PC-9 (cell line): ENCODE results near the gene NOP53. TPM values are rescaled to one million over a fixed set of nuclear protein-coding genes. Genes with fewer than 3 reads are reported as not detected.
"Not testable (repeated sequence)": the region's sequence is repeated elsewhere in the genome, so short reads cannot be mapped to it uniquely, and the experiment has no call there.

Experiments used
- BruUV-seq: library from RNA; stranded (reverse); fragments of 400-500 nt; replicated peaks from 2 replicates; lab custom pipeline; 2021; lab: Mats Ljungman, UMichigan
- CTCF ChIA-PET: fragments of 300-600 bp; sonication (Branson Sonifier 250); formaldehyde crosslinking; loops from one replicate; lab custom pipeline; 2022; ENCODE audit warnings: antibody characterized with exemption; lab: Charles Lee
- POLR2A ChIA-PET: fragments of 300-600 bp; sonication (Branson Sonifier 250); formaldehyde crosslinking; loops from one replicate; lab custom pipeline; 2022; ENCODE audit warnings: antibody characterized with exemption; ENCODE audit not compliant: unreplicated experiment; lab: Charles Lee
- DNase-seq, 2 experiments: peaks; one replicate each; pipeline versions ENCODE4 v3.0.0 to v3.0.0-alpha.2; 2015 to 2022; ENCODE audit warnings: mixed read lengths in 1 of 2
- H2AFZ ChIP-seq: fragments of 200-600 bp; sonication (generic); 2 replicates; pipeline ENCODE4 v1.8.1; 2017; ENCODE audit warnings: antibody characterized with exemption
- H3F3A ChIP-seq: fragments of 200-600 bp; sonication (generic); 2 replicates; pipeline ENCODE4 v1.8.1; 2017; ENCODE audit warnings: antibody characterized with exemption, mild to moderate bottlenecking, low read depth; ENCODE audit not compliant: insufficient read depth
- H3K27ac ChIP-seq: fragments of 200-600 bp; sonication (generic); 2 replicates; pipeline ENCODE4 v1.6.1; 2016; ENCODE audit warnings: mixed run types
- H3K27me3 ChIP-seq: fragments of 200-600 bp; sonication (generic); 2 replicates; pipeline ENCODE4 v1.6.1; 2016; ENCODE audit warnings: low read depth, mixed run types; ENCODE audit not compliant: insufficient read depth
- H3K36me3 ChIP-seq: fragments of 200-600 bp; sonication (generic); 2 replicates; pipeline ENCODE4 v1.6.1; 2016; ENCODE audit warnings: low read depth, mixed run types
- H3K4me1 ChIP-seq: fragments of 200-600 bp; sonication (generic); replicated peaks from 2 replicates; pipeline ENCODE4 v1.6.1; 2016; ENCODE audit warnings: mixed run types; ENCODE audit not compliant: insufficient read depth
- H3K4me2 ChIP-seq: fragments of 200-600 bp; sonication (generic); 2 replicates; pipeline ENCODE4 v1.6.1; 2017; ENCODE audit warnings: mixed run types
- H3K4me3 ChIP-seq: fragments of 200-600 bp; sonication (generic); 2 replicates; pipeline ENCODE4 v1.6.1; 2016; ENCODE audit warnings: mixed run types
- H3K79me2 ChIP-seq: fragments of 200-600 bp; sonication (generic); 2 replicates; pipeline ENCODE4 v1.6.1; 2017; ENCODE audit warnings: low read depth, mixed run types
- H3K9me2 ChIP-seq: fragments of 200-600 bp; sonication (generic); 2 replicates; pipeline ENCODE4 v1.8.1; 2017; ENCODE audit warnings: mild to moderate bottlenecking; ENCODE audit not compliant: insufficient read depth
- H3K9me3 ChIP-seq: fragments of 200-600 bp; sonication (generic); 2 replicates; pipeline ENCODE4 v1.8.1; 2016; ENCODE audit warnings: low read depth; ENCODE audit not compliant: insufficient read depth
- H4K20me1 ChIP-seq: fragments of 200-600 bp; sonication (generic); 2 replicates; pipeline ENCODE4 v1.8.1; 2017; ENCODE audit not compliant: insufficient read depth
- EZH2 ChIP-seq: fragments of 200-600 bp; sonication (generic); IDR thresholded peaks from 2 replicates; pipeline ENCODE4 v1.8.0; 2017; ENCODE audit warnings: antibody characterized with exemption, low read depth
- intact Hi-C: fragments of 100-400 bp; cut with micrococcal nuclease; formaldehyde crosslinking; loops from one replicate; pipeline ENCODE4 v1.10.0; 2022; ENCODE audit not compliant: unreplicated experiment
- total RNA-seq: library from RNA; stranded (reverse); gene quantifications from 2 replicates; pipeline ENCODE4 v1.2.3, GENCODE V29; 2021
- TF ChIP-seq, protein P1 (sequence below): fragments of 200-600 bp; sonication (generic); conservative IDR thresholded peaks from 2 replicates; pipeline ENCODE4 v1.6.1; 2017; ENCODE audit warnings: mixed run types, antibody characterized with exemption, mild to moderate bottlenecking, moderate library complexity

The NOP53 gene
- total RNA-seq, 1 experiment from 2014 or later = 225 TPM

DNA sequence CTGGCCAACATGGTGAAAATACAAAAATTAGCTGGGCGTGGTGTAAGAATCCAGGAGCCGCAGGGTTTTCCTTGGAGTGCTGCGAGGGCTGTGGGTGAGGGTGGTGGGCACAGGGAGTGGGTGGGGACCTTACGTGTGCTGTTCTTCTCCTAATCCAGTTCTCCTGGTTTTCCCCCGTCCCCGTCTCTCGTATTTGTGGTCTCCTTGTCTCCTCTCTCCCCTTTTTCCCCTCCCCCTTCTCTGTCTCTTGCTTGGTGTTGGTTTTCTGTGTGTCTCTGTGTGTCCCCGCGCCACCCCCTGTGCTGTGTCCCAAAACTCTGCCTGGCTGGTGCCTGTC lies 34.8 kb downstream of the NOP53 start:
- TF ChIP-seq EZH2 = no peak
- TF ChIP-seq, protein P1, sequence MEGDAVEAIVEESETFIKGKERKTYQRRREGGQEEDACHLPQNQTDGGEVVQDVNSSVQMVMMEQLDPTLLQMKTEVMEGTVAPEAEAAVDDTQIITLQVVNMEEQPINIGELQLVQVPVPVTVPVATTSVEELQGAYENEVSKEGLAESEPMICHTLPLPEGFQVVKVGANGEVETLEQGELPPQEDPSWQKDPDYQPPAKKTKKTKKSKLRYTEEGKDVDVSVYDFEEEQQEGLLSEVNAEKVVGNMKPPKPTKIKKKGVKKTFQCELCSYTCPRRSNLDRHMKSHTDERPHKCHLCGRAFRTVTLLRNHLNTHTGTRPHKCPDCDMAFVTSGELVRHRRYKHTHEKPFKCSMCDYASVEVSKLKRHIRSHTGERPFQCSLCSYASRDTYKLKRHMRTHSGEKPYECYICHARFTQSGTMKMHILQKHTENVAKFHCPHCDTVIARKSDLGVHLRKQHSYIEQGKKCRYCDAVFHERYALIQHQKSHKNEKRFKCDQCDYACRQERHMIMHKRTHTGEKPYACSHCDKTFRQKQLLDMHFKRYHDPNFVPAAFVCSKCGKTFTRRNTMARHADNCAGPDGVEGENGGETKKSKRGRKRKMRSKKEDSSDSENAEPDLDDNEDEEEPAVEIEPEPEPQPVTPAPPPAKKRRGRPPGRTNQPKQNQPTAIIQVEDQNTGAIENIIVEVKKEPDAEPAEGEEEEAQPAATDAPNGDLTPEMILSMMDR = no peak
- H3K4me1 ChIP-seq = peaks cover 24% of the 10 kb centered on the region
- H3K4me3 ChIP-seq = peak overlapping the region; percentile 95; the same call in 1 of the 2 replicates
- intact Hi-C loops = no loop called here
- 0 out of 2 replicates have a peak, but pooled peaks cover 4% of the 10 kb centered on the region for H4K20me1 ChIP-seq
- H3K36me3 ChIP-seq = peaks cover 9% of the 10 kb centered on the region; the same call in 1 of the 2 replicates
- BruUV-seq = no TSS peak
- H3K4me2 ChIP-seq = peak overlapping the region; percentile 95
- no peaks in the 10 kb centered on the region for H3K9me3 ChIP-seq
- H2AFZ ChIP-seq = no peak overlapping the region
- CTCF ChIA-PET = no interaction called here
- H3K9me2 ChIP-seq = no peaks in the 10 kb centered on the region
- no peak overlapping the region for H3K27ac ChIP-seq
- POLR2A ChIA-PET = no interaction called here
- peaks cover 23% of the 10 kb centered on the region for H3K79me2 ChIP-seq
- no peak for DNase-seq
- H3F3A ChIP-seq = peaks cover 33% of the 10 kb centered on the region; the same call in 1 of the 2 replicates
- H3K27me3 ChIP-seq = no peaks in the 10 kb centered on the region

DNA sequence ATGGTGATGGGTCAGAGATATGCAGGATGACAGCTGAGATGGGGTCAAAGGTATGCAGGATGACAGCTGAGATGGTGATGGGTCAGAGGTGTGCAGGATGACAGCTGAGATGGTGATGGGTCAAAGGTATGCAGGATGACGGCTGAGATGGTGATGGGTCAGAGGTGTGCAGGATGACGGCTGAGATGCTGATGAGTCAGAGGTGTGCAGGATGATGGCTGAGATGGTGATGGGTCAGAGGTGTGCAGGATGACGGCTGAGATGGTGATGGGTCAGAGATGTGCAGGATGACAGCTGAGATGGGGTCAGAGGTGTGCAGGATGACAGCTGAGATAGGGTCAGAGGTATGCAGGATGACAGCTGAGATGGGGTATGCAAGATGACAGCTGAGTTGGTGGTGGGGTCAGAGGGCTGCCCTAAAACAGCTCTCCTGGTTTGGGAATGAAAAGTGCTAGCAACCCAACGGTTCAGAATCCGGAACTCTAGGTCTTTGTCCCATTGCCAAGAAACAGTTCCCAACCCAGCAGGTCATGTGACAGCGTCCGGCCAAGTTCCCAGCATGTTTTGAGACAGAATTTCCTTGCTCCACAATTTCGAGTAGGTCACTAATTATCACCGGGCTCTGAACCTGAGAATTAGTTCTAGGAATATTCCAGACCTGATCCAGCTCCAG lies 36.4 kb downstream of the NOP53 start:
- ChIA-PET CTCF (no interaction called here), POLR2A (no interaction called here)
- no peaks in the 10 kb centered on the region for H3K9me3 ChIP-seq
- no peak for DNase-seq
- TF ChIP-seq EZH2 = no peak
- TF ChIP-seq, protein P1 = no peak
- peaks cover 15% of the 10 kb centered on the region for H3K4me1 ChIP-seq
- H3K79me2 ChIP-seq = peaks cover 23% of the 10 kb centered on the region
- BruUV-seq = no TSS peak
- H2AFZ ChIP-seq = no peak overlapping the region
- peaks cover 9% of the 10 kb centered on the region; the same call in 1 of the 2 replicates for H3K36me3 ChIP-seq
- H3F3A ChIP-seq = peaks cover 23% of the 10 kb centered on the region; the same call in 1 of the 2 replicates
- intact Hi-C loops = no loop called here
- no peaks in the 10 kb centered on the region for H3K27me3 ChIP-seq
- H3K4me3 ChIP-seq = no peak overlapping the region
- H4K20me1 ChIP-seq = 0 out of 2 replicates have a peak, but pooled peaks cover 4% of the 10 kb centered on the region
- no peak overlapping the region for H3K27ac ChIP-seq
- no peaks in the 10 kb centered on the region for H3K9me2 ChIP-seq
- no peak overlapping the region for H3K4me2 ChIP-seq

DNA sequence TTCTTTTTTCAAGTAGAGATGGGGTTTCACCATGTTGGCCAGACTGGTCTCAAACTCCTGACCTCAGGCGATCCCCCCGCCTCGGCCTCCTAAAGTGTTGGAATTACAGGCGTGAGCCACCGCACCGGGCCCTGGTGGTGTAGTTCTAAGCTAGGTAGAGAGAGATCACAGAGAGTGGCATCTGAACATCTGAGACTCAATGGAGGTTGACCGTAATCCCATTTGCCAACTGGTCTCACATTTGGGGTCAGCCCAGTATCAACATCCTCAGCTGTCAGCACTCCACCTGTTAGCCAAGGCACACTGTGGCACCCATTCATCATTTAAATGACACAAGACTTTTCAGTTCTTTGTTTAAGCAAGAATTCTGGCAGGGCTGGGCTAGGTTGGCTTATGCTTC lies 41.2 kb downstream of the NOP53 start:
- no peak overlapping the region for H2AFZ ChIP-seq
- DNase-seq = no peak
- H3F3A ChIP-seq = peaks cover 34% of the 10 kb centered on the region
- H3K27ac ChIP-seq = no peak overlapping the region
- no peaks in the 10 kb centered on the region for H4K20me1 ChIP-seq
- H3K4me1 ChIP-seq = peaks cover 10% of the 10 kb centered on the region
- H3K36me3 ChIP-seq = 0 out of 2 replicates have a peak, but pooled peaks cover 3% of the 10 kb centered on the region
- H3K9me2 ChIP-seq = no peaks in the 10 kb centered on the region
- no peaks in the 10 kb centered on the region for H3K9me3 ChIP-seq
- H3K4me2 ChIP-seq = no peak overlapping the region
- BruUV-seq = no TSS peak
- no peaks in the 10 kb centered on the region for H3K79me2 ChIP-seq
- ChIA-PET POLR2A (no interaction called here), CTCF (no interaction called here)
- no peaks in the 10 kb centered on the region for H3K27me3 ChIP-seq
- TF ChIP-seq, protein P1 = no peak
- no peak for TF ChIP-seq EZH2
- no peak overlapping the region for H3K4me3 ChIP-seq
- intact Hi-C loops = no loop called here

DNA sequence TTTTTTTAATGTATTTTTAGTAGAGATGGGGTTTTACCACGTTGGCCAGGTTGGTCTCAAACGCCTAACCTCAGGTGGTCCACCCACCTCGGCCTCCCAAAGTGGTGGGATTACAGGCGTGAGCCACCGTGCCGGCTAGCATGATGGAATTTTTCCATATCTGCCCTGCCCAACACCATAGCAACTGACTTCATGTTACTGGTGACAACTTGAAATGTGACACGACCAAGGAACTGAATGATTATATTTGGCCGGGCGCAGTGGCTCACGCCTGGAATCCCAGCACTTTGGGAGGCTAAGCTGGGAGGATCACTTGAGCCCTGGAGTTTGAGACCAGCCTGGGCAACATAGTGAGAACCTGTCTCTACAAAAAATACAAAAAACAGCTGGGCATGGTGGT lies 42.0 kb downstream of the NOP53 start:
- intact Hi-C loops, H3K36me3 ChIP-seq, H3K4me1 ChIP-seq, POLR2A ChIA-PET, H3K27ac ChIP-seq, H3K4me3 ChIP-seq, BruUV-seq, H3K9me2 ChIP-seq, DNase-seq, H2AFZ ChIP-seq, H3K27me3 ChIP-seq, H3K9me3 ChIP-seq, H4K20me1 ChIP-seq, H3K79me2 ChIP-seq, H3K4me2 ChIP-seq: not testable (repeated sequence)
- H3F3A ChIP-seq = peaks cover 32% of the 10 kb centered on the region
- CTCF ChIA-PET = interaction anchor here (0.6 kb wide), 1 partner anchor 271 kb away, joined by 4 read pairs; no protein-coding TSS in a partner anchor

DNA sequence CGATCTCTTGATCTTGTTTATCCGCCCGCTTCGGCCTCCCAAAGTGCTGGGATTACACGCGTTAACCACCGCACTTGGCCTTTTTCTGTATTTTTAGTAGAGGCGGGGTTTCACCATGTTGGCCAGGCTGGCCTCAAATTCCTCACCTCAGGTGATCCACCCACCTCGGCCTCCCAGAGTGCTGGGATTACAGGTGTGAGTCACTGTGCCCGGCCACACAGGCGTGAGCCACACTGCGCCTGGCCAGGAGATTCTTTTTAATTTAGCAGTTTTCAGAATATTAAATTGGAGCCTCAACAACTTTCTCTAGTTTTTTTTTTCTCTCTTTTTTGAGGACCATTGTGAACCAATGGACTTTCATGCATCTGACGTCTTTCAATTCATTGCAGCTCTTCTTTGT lies 44.5 kb downstream of the NOP53 start:
- H3K9me2 ChIP-seq, H4K20me1 ChIP-seq, H3K9me3 ChIP-seq, POLR2A ChIA-PET, BruUV-seq, H3K79me2 ChIP-seq, H3K36me3 ChIP-seq, H3K27me3 ChIP-seq, H3K4me1 ChIP-seq: not testable (repeated sequence)
- Histone ChIP-seq H2AFZ (peak overlapping the region; percentile 66; the same call in 1 of the 2 replicates), H3K27ac (peak overlapping the region; percentile 65), H3K4me3 (peak overlapping the region; percentile 42; the same call in 1 of the 2 replicates), H3F3A (peaks cover 26% of the 10 kb centered on the region), H3K4me2 (peak overlapping the region; percentile 74)
- intact Hi-C loops = loop anchor here (1.0 to 10.0 kb wide), 2 partner anchors 11 to 75 kb away; no protein-coding TSS in a partner anchor
- peak; percentile 68 to 78 for DNase-seq
- CTCF ChIA-PET = interaction anchor here (0.6 to 1.0 kb wide), 9 partner anchors 10 to 1761 kb away, joined by 3 to 8 read pairs (median 4); no protein-coding TSS in a partner anchor
